ENCODE results near the gene PLTP.
"Not testable (repeated sequence)": the region's sequence is repeated elsewhere in the genome, so short reads cannot be mapped to it uniquely, and the experiment has no call there.

Gene PLTP

DNA sequence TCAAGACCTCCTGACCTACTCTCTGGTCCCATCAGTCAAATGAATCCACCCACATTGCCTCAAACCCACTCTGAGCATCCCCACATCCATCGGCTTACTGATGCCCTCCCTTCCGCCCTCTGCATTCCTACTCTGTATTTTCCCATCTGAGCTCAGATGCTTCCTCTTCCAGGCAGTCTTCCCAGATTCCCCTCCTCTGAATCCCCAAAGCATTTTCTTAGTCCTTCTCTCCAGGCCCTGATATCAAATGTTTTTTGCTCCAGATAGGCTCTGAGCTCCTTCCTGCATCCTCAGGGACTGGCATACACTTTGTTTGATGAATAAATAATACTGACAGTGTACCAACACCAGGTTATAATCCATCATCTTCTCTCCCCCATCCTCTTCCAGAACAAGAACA is 3.9 kb downstream of the PLTP start:
- TF ChIP-seq, protein P1, sequence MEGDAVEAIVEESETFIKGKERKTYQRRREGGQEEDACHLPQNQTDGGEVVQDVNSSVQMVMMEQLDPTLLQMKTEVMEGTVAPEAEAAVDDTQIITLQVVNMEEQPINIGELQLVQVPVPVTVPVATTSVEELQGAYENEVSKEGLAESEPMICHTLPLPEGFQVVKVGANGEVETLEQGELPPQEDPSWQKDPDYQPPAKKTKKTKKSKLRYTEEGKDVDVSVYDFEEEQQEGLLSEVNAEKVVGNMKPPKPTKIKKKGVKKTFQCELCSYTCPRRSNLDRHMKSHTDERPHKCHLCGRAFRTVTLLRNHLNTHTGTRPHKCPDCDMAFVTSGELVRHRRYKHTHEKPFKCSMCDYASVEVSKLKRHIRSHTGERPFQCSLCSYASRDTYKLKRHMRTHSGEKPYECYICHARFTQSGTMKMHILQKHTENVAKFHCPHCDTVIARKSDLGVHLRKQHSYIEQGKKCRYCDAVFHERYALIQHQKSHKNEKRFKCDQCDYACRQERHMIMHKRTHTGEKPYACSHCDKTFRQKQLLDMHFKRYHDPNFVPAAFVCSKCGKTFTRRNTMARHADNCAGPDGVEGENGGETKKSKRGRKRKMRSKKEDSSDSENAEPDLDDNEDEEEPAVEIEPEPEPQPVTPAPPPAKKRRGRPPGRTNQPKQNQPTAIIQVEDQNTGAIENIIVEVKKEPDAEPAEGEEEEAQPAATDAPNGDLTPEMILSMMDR (IDR thresholded peaks at IDR 0.05; ENCODE audit: control extremely low read depth, extremely low read depth, low read depth, missing control alignments), result no peak
- POLR2A ChIA-PET, result no interaction called here
- DNase-seq (ENCODE audit: extremely low spot score), result no peak
- CTCF ChIA-PET, result interaction anchor here (0.9 to 1.7 kb wide), 3 partner anchors 9 to 27 kb away, joined by 3 read pairs; partner anchors contain the start of gene ZSWIM1

DNA sequence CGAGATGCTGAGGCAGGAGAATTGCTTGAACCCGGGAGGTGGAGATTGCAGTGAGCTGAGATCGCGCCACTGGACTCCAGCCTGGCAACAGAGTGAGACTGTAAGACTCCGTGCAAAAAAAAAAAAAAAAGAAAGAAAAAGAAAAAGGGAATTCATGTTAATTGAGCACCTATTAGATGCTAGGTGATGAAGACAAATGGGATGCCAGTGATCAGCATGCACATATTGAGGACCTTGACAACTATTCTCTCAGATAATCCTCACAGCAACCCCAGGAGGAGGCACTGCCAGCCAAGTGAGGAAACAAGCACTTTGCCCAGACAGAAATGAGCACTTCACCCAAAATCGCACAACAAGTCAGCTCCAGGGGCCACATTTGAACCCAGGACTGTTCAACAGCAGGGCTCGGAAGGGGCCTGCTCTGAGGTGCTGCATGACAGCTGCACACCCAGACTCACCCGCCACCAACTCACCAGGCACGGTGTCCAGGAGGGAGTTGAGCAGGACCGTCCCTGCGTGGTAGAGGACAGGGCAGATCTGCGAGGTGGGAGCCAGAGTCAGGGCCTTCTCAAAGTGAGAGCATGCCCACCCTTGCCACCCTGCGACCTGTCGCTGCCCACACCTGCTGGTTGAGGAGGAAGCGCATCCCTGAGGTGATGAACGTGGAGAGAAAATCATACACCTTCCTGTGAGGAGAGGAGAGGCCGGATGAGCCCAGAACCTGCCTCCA is 4.6 kb downstream of the PLTP start:
- CTCF ChIA-PET, result interaction anchor here (0.6 to 1.7 kb wide), 5 partner anchors 10 to 107 kb away, joined by 3 read pairs; partner anchors contain the start of gene ZSWIM1
- TF ChIP-seq, protein P1 (IDR thresholded peaks at IDR 0.05; ENCODE audit: control extremely low read depth, extremely low read depth, low read depth, missing control alignments), result no peak
- DNase-seq (ENCODE audit: extremely low spot score), result no peak
- POLR2A ChIA-PET, result interaction anchor here (0.7 kb wide), 1 partner anchor 21 kb away, joined by 6 read pairs; no protein-coding TSS in a partner anchor

DNA sequence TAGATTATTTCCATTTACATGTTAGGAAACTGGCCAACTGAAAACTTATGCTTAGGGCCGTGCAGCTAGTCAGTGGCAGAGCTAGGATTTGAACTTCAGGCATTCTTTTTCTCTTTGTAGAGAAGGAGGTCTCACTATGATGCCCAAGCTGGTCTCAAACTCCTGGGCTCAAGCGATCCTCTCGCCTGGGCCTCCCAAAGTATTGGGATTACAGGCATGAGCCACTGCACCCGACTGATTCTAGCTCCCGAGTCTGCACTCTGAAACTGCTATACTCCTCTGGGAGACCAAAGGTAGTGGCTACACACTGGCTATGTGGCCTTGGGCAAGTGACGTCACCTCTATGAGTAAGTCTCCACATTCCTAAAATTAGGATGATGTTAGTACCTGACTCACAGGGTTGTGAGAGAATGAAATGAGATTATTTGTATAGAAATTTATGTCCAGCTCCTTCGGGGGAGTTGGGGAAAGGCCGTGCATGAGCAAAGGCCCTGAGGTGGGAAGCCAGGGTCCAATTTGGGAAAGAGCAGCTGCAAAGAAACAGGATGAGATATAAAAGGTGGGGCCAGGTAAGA is 6.4 kb downstream of the PLTP start:
- ChIA-PET POLR2A (interaction anchor here (0.9 to 2.0 kb wide), 2 partner anchors 12 to 66 kb away, joined by 3 to 6 read pairs; partner anchors contain the start of gene ZNF335), CTCF (interaction anchor here (0.8 to 2.0 kb wide), 6 partner anchors 9 to 106 kb away, joined by 3 to 9 read pairs (median 4); partner anchors contain the start of genes CTSA, NEURL2 and PCIF1)
- DNase-seq (ENCODE audit: extremely low spot score), result no peak
- TF ChIP-seq, protein P1 (IDR thresholded peaks at IDR 0.05; ENCODE audit: control extremely low read depth, extremely low read depth, low read depth, missing control alignments), result no peak

DNA sequence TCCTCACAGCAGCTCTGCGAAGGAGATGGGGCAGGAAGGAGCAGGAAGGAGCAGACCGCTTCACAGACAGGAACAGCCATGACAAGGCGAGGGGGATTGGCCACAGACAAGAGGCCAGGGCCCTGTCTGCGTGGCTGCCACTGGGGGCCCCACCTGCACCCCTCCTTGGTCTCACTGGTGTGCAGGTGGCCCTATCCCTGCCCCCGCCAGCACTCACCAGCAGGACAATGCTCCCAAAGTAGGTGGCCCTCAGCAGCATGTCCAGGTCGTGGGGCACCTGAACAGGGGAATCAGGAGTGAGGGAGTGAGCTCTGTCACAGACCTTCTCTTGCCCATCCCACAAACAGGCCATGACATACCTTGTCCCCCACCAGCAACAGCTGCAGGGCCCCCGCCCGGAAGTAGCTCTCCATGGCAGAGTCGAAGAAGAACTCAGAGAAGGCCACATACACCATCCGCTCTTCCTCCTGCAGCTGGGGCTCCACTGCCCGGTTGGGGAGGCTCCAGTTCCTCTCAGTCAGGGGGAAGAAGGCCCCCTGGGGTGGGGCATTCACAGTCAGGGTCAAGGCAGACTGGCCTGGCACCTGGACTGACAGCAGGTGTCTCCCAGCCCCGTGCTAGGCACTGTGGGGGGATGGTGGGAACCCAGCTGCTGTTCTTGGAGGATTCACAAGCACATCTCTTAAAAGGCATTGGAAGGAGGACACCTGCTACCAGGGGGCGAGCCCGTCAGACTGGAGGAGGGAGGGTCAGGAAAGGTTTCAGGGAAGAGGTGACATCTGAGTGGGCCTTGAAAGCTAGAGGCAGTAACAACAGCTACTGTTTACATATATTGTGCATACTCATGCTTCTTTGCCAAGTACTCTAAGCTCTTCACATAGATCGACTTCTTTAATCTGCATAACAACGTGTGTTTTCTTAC is 7.1 kb downstream of the PLTP start:
- POLR2A ChIA-PET, result interaction anchor here (0.9 to 2.0 kb wide), 2 partner anchors 12 to 67 kb away, joined by 3 to 6 read pairs; partner anchors contain the start of gene ZNF335
- no peak for DNase-seq (ENCODE audit: extremely low spot score)
- TF ChIP-seq, protein P1 (IDR thresholded peaks at IDR 0.05; ENCODE audit: control extremely low read depth, extremely low read depth, low read depth, missing control alignments), result no peak
- CTCF ChIA-PET, result interaction anchor here (0.8 to 2.0 kb wide), 7 partner anchors 8 to 105 kb away, joined by 3 to 9 read pairs (median 3); partner anchors contain the start of genes CTSA, NEURL2 and PCIF1

DNA sequence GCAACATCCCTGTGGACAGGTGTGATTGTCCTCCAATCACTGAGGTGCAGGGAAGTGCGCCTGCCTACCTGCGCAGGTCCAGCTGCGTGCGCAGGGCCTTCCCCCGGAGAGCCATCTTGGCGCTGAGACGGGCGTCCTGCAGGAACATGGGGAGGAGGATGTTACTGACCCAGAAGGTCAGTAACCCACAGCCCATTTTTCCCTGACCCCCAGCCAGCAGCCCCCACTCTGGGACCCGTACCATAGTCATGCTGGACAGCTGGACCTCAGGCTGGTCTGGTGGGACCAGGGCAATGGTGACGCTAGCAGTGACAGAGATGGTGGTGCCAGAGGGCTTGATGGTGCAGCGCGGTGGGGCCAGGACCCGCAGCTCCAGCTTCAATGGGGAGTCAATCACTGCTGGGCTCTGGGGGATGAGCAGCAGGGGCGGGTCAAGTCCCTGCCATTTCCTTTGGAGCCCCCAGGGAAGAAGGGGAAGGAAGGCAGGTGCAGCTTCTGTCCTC is 9.7 kb downstream of the PLTP start:
- ChIA-PET CTCF (interaction anchor here (0.8 to 1.9 kb wide), 3 partner anchors 9 to 539 kb away, joined by 3 to 8 read pairs (median 3); partner anchors contain the start of gene SYS1), POLR2A (interaction anchor here (1.5 kb wide), 2 partner anchors 9 to 10 kb away, joined by 7 read pairs; no protein-coding TSS in a partner anchor)
- TF ChIP-seq, protein P1 (IDR thresholded peaks at IDR 0.05; ENCODE audit: control extremely low read depth, extremely low read depth, low read depth, missing control alignments), result no peak
- DNase-seq (ENCODE audit: extremely low spot score), result no peak

DNA sequence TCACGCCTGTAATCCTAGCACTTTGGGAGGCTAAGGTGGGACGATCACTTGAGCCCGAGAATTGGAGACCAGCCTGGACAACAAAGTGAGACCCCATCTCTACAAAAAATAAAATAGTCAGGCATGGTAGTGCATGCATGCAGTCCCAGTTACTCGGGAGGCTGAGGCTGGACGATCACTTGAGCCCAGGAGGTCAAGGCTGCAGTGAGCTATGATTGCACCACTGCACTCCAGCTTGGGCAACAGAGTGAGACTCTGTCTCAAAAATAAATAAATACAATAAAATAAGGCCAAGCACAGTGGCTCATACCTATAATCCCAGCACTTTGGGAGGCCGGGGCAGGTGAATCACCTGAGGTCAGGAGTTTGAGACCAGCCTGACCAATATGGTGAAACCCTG is 10.6 kb downstream of the PLTP start:
- ChIA-PET CTCF (interaction anchor here (0.9 to 1.9 kb wide), 3 partner anchors 8 to 538 kb away, joined by 3 to 8 read pairs (median 6); partner anchors contain the start of gene SYS1), POLR2A (interaction anchor here (0.7 to 1.5 kb wide), 2 partner anchors 9 to 70 kb away, joined by 4 to 7 read pairs; no protein-coding TSS in a partner anchor)
- not testable (repeated sequence) for DNase-seq (ENCODE audit: extremely low spot score)

Measured in GM10248 (cell line).